GM12878 (cell line): ENCODE results near the gene EWSR1. TPM values are rescaled to one million over a fixed set of nuclear protein-coding genes. Genes with fewer than 3 reads are reported as not detected.

Experiments
- BCL3 ChIP-seq: IDR thresholded peaks from 2 replicates; pipeline ENCODE4 v1.6.1; 2011; ENCODE audit warnings: borderline replicate concordance, low read depth, mild to moderate bottlenecking, moderate library complexity, low read length; ENCODE audit not compliant: insufficient read depth, poor library complexity, severe bottlenecking
- HDAC6 ChIP-seq: fragments of 200-600 bp; sonication (generic); IDR thresholded peaks from one replicate; pipeline ENCODE4 v1.8.0; 2017; ENCODE audit warnings: antibody characterized with exemption; ENCODE audit not compliant: unreplicated experiment
- USF2 ChIP-seq: IDR thresholded peaks from 2 replicates; pipeline ENCODE4 v1.6.1; 2011; ENCODE audit warnings: low read depth, low read length, improper control_type of control experiment, borderline replicate concordance
- ZBED1 ChIP-seq: IDR thresholded peaks from 2 replicates; pipeline ENCODE4 v1.6.1; 2016; ENCODE audit warnings: borderline replicate concordance
- ZNF592 ChIP-seq: fragments of 450-650 bp; IDR thresholded peaks from 2 replicates; pipeline ENCODE4 v1.6.1; 2017; ENCODE audit warnings: mild to moderate bottlenecking, moderate library complexity
- polyA plus RNA-seq, 11 experiments: library from polyadenylated mRNA; depleted of rRNA in 4 of 11; unstranded in 6 of 11; stranded (reverse) in 5 of 11; fragments of >200 nt; fragmentation: Nextera tagmentation in 4 of 11; fragmentation: Illumina TruSeq in 1 of 11; extraction: Ambion mirVana in 4 of 11; extraction: Trizol in 1 of 11; gene quantifications; 1 replicate in 1 of 11; 2 replicates in 10 of 11; pipeline versions ENCODE4 v1.2.1 to v1.2.3, GENCODE V29; 2011 to 2016; ENCODE audit warnings: inconsistent platforms in 2 of 11, missing spikeins in 2 of 11, low read depth in 1 of 11
- total RNA-seq, 4 experiments: library from RNA; depleted of rRNA in 3 of 4; stranded (reverse); fragments of >200 nt in 3 of 4; fragmentation: Illumina TruSeq in 1 of 4; extraction: Trizol in 1 of 4; gene quantifications; 2 replicates each; pipeline versions ENCODE4 v1.2.1 to v1.2.3, GENCODE V29; 2013 to 2021

EWSR1 gene
- total and polyA plus RNA-seq, 10 of the 15 experiments (the other 5 are each of a cell fraction or from before 2014, with no cell fraction given), result 130 to 480 (median 356) TPM

GRCh38 chr22:29317827-29318454 is 49.9 kb downstream of the EWSR1 start (continued):
- TF ChIP-seq ZNF592 (no peak), HDAC6 (no peak), ZBED1 (no peak), USF2 (no peak), BCL3 (no peak)
